ENCODE data around the gene CYSLTR2. TPM values are rescaled to one million over a fixed set of nuclear protein-coding genes. Genes with fewer than 3 reads are reported as not detected.

Gene CYSLTR2, protein sequence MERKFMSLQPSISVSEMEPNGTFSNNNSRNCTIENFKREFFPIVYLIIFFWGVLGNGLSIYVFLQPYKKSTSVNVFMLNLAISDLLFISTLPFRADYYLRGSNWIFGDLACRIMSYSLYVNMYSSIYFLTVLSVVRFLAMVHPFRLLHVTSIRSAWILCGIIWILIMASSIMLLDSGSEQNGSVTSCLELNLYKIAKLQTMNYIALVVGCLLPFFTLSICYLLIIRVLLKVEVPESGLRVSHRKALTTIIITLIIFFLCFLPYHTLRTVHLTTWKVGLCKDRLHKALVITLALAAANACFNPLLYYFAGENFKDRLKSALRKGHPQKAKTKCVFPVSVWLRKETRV
- not detected in 2 replicates for total RNA-seq

DNA sequence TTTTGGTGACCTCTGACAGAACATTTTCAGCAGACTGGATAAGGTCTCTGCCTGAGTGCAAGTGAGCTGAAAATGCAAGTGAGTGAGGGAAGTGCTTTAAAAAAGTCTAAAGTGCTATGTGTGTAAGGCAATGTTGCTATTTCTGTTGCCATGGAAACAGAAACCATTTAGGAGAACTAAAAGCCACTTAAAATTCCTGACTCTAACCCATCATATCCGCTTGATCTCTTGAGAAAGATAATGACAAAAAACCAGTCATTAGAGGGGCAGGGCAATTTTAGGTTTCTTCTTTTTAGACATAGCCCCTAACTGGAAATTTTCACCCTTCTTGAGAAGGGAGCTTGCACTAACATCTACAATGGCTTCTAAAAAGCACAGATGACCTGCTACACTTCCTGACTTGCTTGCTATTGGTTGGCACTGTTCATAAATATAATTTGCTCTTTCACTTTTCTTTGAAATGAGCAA lies at the start of gene CYSLTR2:
Gene CYSLTR2 (plus strand): TSS at position 458 of the 468 bp plus-strand sequence. CDS start 52,889 bp downstream, outside the sequence.

Other genes with a start within 250 kb of the CYSLTR2 start
- 4.0 and 4.1 TPM in 2 replicates for gene LPAR6, start 240.8 kb upstream of the CYSLTR2 start, total RNA-seq
- 3.9 and 5.1 TPM in 2 replicates for gene RCBTB2, start 120.8 kb upstream of the CYSLTR2 start, total RNA-seq